ENCODE data around the gene MBNL3. TPM values are rescaled to one million over a fixed set of nuclear protein-coding genes. Genes with fewer than 3 reads are reported as not detected.
A peak's percentile ranks its signal among the peaks of the same experiment; 100 is the strongest.

Gene MBNL3
- total RNA-seq, 2 donors from 2014 or later, result 6.6 to 13.9 TPM

DNA sequence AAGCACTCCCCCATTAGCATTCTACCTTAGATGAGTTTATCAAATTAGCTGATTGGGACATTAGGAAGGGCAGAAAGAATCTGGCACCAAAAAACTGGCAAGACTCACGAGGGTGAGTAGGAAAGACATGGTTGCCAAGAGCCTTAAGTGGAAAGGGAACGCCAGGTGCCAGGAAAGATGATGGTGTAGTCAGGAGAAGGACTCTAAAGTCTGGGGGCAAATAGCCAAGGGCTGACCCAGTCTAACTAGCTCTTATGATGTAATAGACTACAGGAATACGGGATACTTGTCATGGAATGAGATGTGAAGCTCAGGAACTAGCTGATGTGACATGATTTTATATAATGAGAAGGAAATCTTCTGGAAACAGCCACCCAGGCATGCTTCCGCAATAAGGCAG, 94.8 kb downstream of the MBNL3 start:
- no peak overlapping the region for H3K4me3 Mint-ChIP-seq
- no peaks in the 10 kb centered on the region for H3K4me1 Mint-ChIP-seq
- peaks cover 8% of the 10 kb centered on the region for H3K36me3 Mint-ChIP-seq (ENCODE audit: low read depth)
- no peak overlapping the region for H3K27ac Mint-ChIP-seq
- H3K27me3 Mint-ChIP-seq, result no peaks in the 10 kb centered on the region
- H3K9me3 Mint-ChIP-seq, result no peaks in the 10 kb centered on the region
- ATAC-seq (replicated peaks), result no peak

- no peaks in the 10 kb centered on the region for H3K9me3 Mint-ChIP-seq
- no peak overlapping the region for H3K27ac Mint-ChIP-seq
- no peak overlapping the region for H3K4me3 Mint-ChIP-seq
- ATAC-seq (replicated peaks), result no peak
- H3K4me1 Mint-ChIP-seq, result no peaks in the 10 kb centered on the region
- peaks cover 11% of the 10 kb centered on the region for H3K36me3 Mint-ChIP-seq (ENCODE audit: low read depth)
- H3K27me3 Mint-ChIP-seq, result no peaks in the 10 kb centered on the region
Observed at GRCh38 chrX:132393485-132393884, 95.4 kb downstream of the MBNL3 start.

- no peak overlapping the region for H3K4me3 Mint-ChIP-seq
- H3K27me3 Mint-ChIP-seq, result no peaks in the 10 kb centered on the region
- no peak overlapping the region for H3K27ac Mint-ChIP-seq
- no peak for ATAC-seq (replicated peaks)
- H3K9me3 Mint-ChIP-seq, result no peaks in the 10 kb centered on the region
- peaks cover 11% of the 10 kb centered on the region for H3K36me3 Mint-ChIP-seq (ENCODE audit: low read depth)
- H3K4me1 Mint-ChIP-seq, result no peaks in the 10 kb centered on the region
Observed at GRCh38 chrX:132393085-132393484, 95.8 kb downstream of the MBNL3 start.

DNA sequence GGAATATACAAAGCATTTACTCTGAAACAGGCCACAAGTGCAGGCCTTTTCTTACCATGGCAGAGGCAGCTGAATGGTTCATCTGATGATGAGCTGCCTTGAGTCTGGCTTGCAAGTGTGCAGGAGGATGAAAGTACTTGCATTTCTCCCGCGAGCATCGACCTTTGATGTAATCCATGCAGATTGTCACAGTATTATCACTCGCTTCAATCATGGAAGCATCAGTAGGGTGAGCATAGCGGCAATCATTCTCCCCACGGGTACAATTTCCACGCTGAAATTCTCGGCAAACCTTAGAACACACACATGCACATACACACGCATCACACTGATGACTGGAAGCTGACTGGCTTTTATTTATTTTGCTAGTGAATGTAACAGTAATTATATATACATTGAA, 98.0 kb downstream of the MBNL3 start:
- Mint-ChIP-seq H3K27ac (no peak overlapping the region), H3K27me3 (no peaks in the 10 kb centered on the region), H3K4me1 (no peaks in the 10 kb centered on the region), H3K9me3 (no peaks in the 10 kb centered on the region), H3K4me3 (no peak overlapping the region), H3K36me3 (ENCODE audit: low read depth) (peaks cover 11% of the 10 kb centered on the region)
- ATAC-seq (replicated peaks), result no peak

DNA sequence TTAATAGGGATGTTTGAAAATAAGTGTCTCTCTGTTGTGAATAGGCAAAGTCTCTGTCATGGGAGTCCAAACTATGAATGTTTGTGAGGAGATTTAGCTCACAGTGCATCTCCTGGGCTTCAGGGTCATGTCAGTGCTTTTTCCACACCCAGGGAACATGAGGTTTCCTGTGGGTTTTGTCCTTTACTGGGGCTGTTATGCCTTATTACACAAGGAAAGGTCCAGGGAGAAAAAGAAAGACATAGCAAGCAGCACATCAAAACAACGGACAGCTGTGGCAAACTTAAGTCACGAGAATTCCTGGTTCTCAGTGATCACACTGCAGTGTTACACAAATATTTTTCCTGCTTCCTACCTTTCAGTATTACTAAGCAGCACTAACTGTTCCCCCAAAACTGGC, 99.4 kb downstream of the MBNL3 start:
- Mint-ChIP-seq H3K36me3 (ENCODE audit: low read depth) (peaks cover 11% of the 10 kb centered on the region), H3K4me1 (no peaks in the 10 kb centered on the region), H3K4me3 (no peak overlapping the region), H3K27ac (no peak overlapping the region), H3K9me3 (no peaks in the 10 kb centered on the region), H3K27me3 (no peaks in the 10 kb centered on the region)
- no peak for ATAC-seq (replicated peaks)

DNA sequence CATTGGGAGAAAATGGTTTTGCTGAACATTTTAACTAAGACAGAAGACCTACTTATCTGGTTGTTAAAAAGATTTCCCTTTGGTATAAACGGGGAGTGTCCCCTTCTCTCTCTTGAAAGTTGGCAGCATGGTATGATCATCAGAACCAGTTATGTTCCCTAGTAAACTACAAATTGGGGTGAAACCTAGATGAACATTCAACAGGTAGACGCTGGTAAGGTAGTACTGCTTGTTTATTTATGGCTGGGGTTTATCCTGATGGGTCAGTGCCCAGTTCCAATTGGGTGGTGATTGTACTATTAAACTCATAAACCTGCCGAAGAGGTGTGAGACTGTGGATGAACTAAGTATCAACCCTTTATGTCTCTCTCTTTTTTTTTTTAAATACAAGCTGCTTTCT, 100.5 kb downstream of the MBNL3 start:
- H3K9me3 Mint-ChIP-seq, result no peaks in the 10 kb centered on the region
- no peaks in the 10 kb centered on the region for H3K4me1 Mint-ChIP-seq
- H3K27me3 Mint-ChIP-seq, result no peaks in the 10 kb centered on the region
- peaks cover 15% of the 10 kb centered on the region for H3K36me3 Mint-ChIP-seq (ENCODE audit: low read depth)
- no peak for ATAC-seq (replicated peaks)
- H3K4me3 Mint-ChIP-seq, result no peak overlapping the region
- no peak overlapping the region for H3K27ac Mint-ChIP-seq

- no peak overlapping the region for H3K27ac Mint-ChIP-seq
- ATAC-seq (replicated peaks), result no peak
- H3K9me3 Mint-ChIP-seq, result no peaks in the 10 kb centered on the region
- no peaks in the 10 kb centered on the region for H3K4me1 Mint-ChIP-seq
- peaks cover 29% of the 10 kb centered on the region for H3K36me3 Mint-ChIP-seq (ENCODE audit: low read depth)
- no peak overlapping the region for H3K4me3 Mint-ChIP-seq
- H3K27me3 Mint-ChIP-seq, result no peaks in the 10 kb centered on the region
Observed at GRCh38 chrX:132384301-132384700, 104.5 kb downstream of the MBNL3 start.

- Mint-ChIP-seq H3K27me3 (no peaks in the 10 kb centered on the region), H3K4me3 (no peak overlapping the region), H3K4me1 (no peaks in the 10 kb centered on the region), H3K36me3 (ENCODE audit: low read depth) (peaks cover 24% of the 10 kb centered on the region), H3K9me3 (no peaks in the 10 kb centered on the region), H3K27ac (no peak overlapping the region)
- no peak for ATAC-seq (replicated peaks)
Observed at GRCh38 chrX:132382068-132382467, 106.8 kb downstream of the MBNL3 start.

DNA sequence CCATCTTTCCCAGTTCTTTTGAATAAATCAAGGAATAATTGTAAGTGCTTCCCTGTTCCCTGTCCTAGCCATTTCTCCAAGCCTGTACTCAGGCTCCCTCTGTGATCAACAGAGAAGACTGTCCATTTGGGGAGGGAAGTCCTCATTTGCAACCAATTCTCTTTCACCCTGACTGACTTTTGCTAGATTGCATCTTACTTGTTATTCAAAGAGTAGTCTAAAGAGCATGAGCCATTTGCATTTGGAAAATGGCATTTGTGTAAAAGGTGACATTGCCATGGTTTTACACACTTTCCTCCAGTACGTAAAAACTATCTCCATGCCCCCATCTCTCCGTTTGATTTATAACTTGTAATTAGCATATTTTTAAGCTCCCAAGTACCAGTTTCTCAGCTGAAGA, 110.6 kb downstream of the MBNL3 start:
- Mint-ChIP-seq H3K4me1 (no peaks in the 10 kb centered on the region), H3K9me3 (no peaks in the 10 kb centered on the region), H3K27me3 (no peaks in the 10 kb centered on the region), H3K4me3 (no peak overlapping the region), H3K27ac (no peak overlapping the region), H3K36me3 (ENCODE audit: low read depth) (peaks cover 19% of the 10 kb centered on the region)
- ATAC-seq (replicated peaks), result no peak

DNA sequence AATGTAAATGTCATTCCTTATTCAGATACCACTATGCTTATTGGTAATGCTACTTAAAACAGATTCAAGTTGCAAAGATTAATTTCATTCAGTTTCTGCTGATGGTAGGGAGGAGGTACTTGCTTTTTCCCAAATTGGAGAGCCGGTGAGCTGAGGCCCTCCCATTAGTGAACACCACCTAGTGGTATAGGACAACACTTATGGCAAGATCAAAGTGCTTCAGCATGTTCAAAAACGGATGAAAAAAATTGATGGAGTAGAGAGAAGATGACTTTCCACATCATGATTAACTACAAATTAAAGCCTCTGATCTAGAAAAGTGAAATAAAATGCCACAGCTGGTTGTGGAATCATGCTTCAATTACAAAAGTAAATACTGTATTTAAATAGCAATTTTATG, 112.9 kb downstream of the MBNL3 start:
- Mint-ChIP-seq H3K27ac (no peak overlapping the region), H3K4me3 (no peak overlapping the region), H3K36me3 (ENCODE audit: low read depth) (peaks cover 5% of the 10 kb centered on the region), H3K9me3 (no peaks in the 10 kb centered on the region), H3K27me3 (no peaks in the 10 kb centered on the region), H3K4me1 (no peaks in the 10 kb centered on the region)
- ATAC-seq (replicated peaks), result no peak

DNA sequence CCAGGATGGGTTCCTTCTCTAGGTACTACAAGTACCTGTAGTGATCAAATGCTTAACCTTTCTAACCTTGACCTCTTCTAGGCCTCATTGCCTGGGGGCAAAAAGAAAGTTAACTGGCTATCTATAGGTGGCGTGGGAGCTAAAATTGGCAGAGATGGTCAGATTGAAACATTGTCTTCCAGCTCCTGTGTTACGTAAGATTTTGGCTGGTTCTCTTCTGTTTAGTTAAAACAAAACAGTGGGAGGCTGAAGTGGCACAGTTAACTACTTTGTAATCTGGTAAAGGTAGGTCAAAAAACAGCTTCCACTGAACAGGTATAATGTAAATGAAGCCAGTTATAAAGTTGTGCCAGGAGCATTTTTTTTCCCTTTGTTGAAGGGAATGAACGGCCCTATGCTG, 115.2 kb downstream of the MBNL3 start:
- H3K9me3 Mint-ChIP-seq, result no peaks in the 10 kb centered on the region
- no peak for ATAC-seq (replicated peaks)
- no peak overlapping the region for H3K27ac Mint-ChIP-seq
- no peak overlapping the region for H3K4me3 Mint-ChIP-seq
- H3K27me3 Mint-ChIP-seq, result no peaks in the 10 kb centered on the region
- no peaks in the 10 kb centered on the region for H3K4me1 Mint-ChIP-seq
- H3K36me3 Mint-ChIP-seq (ENCODE audit: low read depth), result no peaks in the 10 kb centered on the region

DNA sequence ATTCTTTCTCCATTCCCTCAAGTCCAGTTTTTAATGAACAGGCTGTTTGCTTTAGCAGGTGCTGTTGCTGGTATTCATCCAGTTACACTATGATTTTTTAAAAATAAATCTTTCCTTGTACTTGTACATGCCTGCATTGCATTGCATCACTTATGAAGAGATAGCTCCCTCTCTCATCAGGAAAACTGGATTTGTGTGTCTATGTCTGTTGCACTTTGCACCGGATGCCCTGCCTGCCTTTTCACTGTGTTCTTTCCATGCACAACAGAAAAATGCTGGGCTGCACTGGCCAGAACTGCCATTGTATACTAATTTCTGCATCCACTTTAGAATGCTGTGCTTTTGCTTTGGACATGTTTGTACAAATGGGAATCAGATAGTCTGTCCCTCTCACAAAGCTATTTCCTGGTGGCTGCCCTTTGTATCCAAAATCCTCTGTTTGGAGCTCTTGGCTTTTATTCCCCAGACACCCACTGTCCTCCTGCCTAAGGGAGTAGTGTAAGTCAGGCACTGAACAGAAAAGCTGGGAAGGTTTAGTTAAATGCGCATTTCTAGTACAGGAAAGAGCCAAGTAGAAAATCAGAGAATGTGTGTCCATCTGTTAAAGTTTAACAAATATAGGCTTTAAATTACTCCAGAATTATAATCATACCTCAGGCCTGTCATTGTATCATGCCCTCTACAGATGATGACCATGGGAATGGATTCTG, 119.1 kb downstream of the MBNL3 start:
- no peaks in the 10 kb centered on the region for H3K4me1 Mint-ChIP-seq
- H3K27ac Mint-ChIP-seq, result no peak overlapping the region
- H3K27me3 Mint-ChIP-seq, result no peaks in the 10 kb centered on the region
- H3K9me3 Mint-ChIP-seq, result no peaks in the 10 kb centered on the region
- no peak overlapping the region for H3K4me3 Mint-ChIP-seq
- no peak for ATAC-seq (replicated peaks)
- H3K36me3 Mint-ChIP-seq (ENCODE audit: low read depth), result no peaks in the 10 kb centered on the region

GRCh38 chrX:132367984-132368383, 120.9 kb downstream of the MBNL3 start:
- Mint-ChIP-seq H3K27ac (no peak overlapping the region), H3K9me3 (no peaks in the 10 kb centered on the region), H3K4me1 (no peaks in the 10 kb centered on the region), H3K36me3 (ENCODE audit: low read depth) (no peaks in the 10 kb centered on the region), H3K27me3 (no peaks in the 10 kb centered on the region), H3K4me3 (no peak overlapping the region)
- ATAC-seq (replicated peaks), result no peak

DNA sequence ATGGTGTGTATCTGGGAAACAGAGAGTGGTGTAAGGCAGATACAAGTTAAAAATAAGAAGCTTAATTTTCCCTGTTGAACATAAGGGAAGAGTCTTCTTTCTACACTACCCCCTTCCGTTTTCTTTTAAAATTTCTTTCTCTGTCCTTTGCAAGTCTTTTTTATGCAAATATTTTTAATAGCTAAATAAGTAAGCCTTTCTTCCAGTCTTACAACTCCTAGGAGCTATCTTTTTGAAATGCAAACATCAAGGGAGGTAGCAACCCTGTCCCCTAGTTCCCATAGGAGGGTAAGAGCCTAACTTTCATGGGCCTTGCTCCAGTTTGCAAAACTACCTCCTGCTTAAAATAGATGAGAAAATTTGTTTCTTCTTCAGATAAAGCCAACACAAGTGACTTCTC, 121.5 kb downstream of the MBNL3 start:
- Mint-ChIP-seq H3K4me3 (no peak overlapping the region), H3K36me3 (ENCODE audit: low read depth) (no peaks in the 10 kb centered on the region), H3K4me1 (no peaks in the 10 kb centered on the region), H3K9me3 (no peaks in the 10 kb centered on the region), H3K27me3 (no peaks in the 10 kb centered on the region), H3K27ac (no peak overlapping the region)
- no peak for ATAC-seq (replicated peaks)

DNA sequence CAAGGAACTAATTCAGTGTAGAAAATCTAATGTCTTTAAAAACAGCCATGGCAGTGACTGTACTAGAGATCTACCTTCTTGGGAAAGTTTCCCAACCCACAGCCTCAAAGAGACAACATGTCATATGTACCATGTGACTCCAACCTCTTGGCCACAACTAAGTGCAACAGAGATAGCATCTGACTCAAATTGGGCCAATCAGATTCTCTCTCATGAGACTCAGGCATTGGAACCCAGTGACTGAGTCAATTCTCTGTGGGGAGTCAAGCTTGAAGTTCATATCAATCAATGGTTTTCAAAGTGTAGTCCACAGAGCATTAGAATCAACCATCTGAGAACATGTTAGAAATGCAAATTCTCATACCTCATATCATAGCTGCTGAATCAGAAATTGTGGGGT, 123.3 kb downstream of the MBNL3 start:
- Mint-ChIP-seq H3K4me1 (no peaks in the 10 kb centered on the region), H3K27ac (no peak overlapping the region), H3K27me3 (no peaks in the 10 kb centered on the region), H3K9me3 (no peaks in the 10 kb centered on the region), H3K36me3 (ENCODE audit: low read depth) (no peaks in the 10 kb centered on the region), H3K4me3 (no peak overlapping the region)
- peak; percentile 66 for ATAC-seq (replicated peaks)

DNA sequence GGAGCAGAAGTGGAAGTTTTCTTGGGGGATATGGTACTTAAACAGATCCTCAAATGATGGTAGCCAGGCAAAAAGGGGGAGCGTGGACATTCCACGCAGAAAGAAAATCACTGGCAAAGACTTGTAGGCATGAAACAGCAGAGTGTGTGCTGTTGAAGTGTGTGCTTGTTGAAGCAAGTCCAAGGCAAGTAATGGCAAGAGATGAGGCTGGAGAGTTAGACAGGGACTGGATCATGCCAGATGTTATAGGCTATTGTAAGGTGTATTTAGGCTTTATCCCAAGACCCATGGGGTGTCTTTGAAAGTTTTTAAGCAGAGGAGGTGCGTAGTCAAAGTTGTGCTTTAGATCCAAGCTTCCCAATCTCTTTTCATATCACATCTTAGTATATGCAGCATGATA, 124.5 kb downstream of the MBNL3 start:
- no peaks in the 10 kb centered on the region for H3K36me3 Mint-ChIP-seq (ENCODE audit: low read depth)
- no peaks in the 10 kb centered on the region for H3K27me3 Mint-ChIP-seq
- no peak overlapping the region for H3K4me3 Mint-ChIP-seq
- H3K9me3 Mint-ChIP-seq, result no peaks in the 10 kb centered on the region
- ATAC-seq (replicated peaks), result no peak
- H3K4me1 Mint-ChIP-seq, result no peaks in the 10 kb centered on the region
- no peak overlapping the region for H3K27ac Mint-ChIP-seq
